GM10248 (cell line): ENCODE data around the gene AP1M2.
A peak's percentile ranks its signal among the peaks of the same experiment; 100 is the strongest.

Experiments used
- CTCF ChIA-PET: fragments of 300-600 bp; sonication (Branson Sonifier 250); formaldehyde crosslinking; extraction: SDS; loops from one replicate; lab custom pipeline; 2021; ENCODE audit warnings: antibody characterized with exemption; lab: Yijun Ruan, JAX
- POLR2A ChIA-PET: fragments of 350-650 bp; sonication (Branson Sonifier 250); formaldehyde crosslinking; extraction: SDS; loops from one replicate; lab custom pipeline; 2020; ENCODE audit warnings: antibody characterized with exemption; lab: Yijun Ruan, JAX
- DNase-seq: peaks from one replicate; pipeline ENCODE4 v3.0.0; 2012; ENCODE audit errors: extremely low spot score
- TF ChIP-seq, protein P1 (sequence below): IDR thresholded peaks from 2 replicates; pipeline ENCODE4 v1.5.1; 2012; ENCODE audit warnings: mild to moderate bottlenecking, low read depth; ENCODE audit errors: extremely low read depth, missing control alignments, control extremely low read depth

Gene AP1M2

GRCh38 chr19:10603084-10603872, 16.2 kb upstream of the AP1M2 start:
- CTCF ChIA-PET = interaction anchor here (0.8 to 5.3 kb wide), 8 partner anchors 18 to 120 kb away, joined by 3 to 26 read pairs (median 7); no protein-coding TSS in a partner anchor
- TF ChIP-seq, protein P1, sequence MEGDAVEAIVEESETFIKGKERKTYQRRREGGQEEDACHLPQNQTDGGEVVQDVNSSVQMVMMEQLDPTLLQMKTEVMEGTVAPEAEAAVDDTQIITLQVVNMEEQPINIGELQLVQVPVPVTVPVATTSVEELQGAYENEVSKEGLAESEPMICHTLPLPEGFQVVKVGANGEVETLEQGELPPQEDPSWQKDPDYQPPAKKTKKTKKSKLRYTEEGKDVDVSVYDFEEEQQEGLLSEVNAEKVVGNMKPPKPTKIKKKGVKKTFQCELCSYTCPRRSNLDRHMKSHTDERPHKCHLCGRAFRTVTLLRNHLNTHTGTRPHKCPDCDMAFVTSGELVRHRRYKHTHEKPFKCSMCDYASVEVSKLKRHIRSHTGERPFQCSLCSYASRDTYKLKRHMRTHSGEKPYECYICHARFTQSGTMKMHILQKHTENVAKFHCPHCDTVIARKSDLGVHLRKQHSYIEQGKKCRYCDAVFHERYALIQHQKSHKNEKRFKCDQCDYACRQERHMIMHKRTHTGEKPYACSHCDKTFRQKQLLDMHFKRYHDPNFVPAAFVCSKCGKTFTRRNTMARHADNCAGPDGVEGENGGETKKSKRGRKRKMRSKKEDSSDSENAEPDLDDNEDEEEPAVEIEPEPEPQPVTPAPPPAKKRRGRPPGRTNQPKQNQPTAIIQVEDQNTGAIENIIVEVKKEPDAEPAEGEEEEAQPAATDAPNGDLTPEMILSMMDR = no peak
- POLR2A ChIA-PET = interaction anchor here (0.5 to 0.6 kb wide), 2 partner anchors 16 to 925 kb away, joined by 3 read pairs; no protein-coding TSS in a partner anchor
- DNase-seq = peak; percentile 64

GRCh38 chr19:10602330-10603083, 15.4 kb upstream of the AP1M2 start:
- CTCF ChIA-PET = interaction anchor here (1.0 to 5.3 kb wide), 5 partner anchors 17 to 97 kb away, joined by 4 to 26 read pairs (median 5); no protein-coding TSS in a partner anchor
- TF ChIP-seq, protein P1 = no peak
- POLR2A ChIA-PET = interaction anchor here (0.5 to 1.2 kb wide), 3 partner anchors 11 to 42 kb away, joined by 3 read pairs; no protein-coding TSS in a partner anchor
- DNase-seq = peak; percentile 98

- TF ChIP-seq, protein P1 = no peak
- CTCF ChIA-PET = interaction anchor here (1.0 to 5.3 kb wide), 5 partner anchors 17 to 98 kb away, joined by 4 to 26 read pairs (median 5); no protein-coding TSS in a partner anchor
- POLR2A ChIA-PET = interaction anchor here (0.5 to 1.2 kb wide), 3 partner anchors 10 to 43 kb away, joined by 3 read pairs; no protein-coding TSS in a partner anchor
- no peak for DNase-seq
These were observed 14.9 kb upstream of the AP1M2 start for GRCh38 chr19:10601999-10602329.

DNA sequence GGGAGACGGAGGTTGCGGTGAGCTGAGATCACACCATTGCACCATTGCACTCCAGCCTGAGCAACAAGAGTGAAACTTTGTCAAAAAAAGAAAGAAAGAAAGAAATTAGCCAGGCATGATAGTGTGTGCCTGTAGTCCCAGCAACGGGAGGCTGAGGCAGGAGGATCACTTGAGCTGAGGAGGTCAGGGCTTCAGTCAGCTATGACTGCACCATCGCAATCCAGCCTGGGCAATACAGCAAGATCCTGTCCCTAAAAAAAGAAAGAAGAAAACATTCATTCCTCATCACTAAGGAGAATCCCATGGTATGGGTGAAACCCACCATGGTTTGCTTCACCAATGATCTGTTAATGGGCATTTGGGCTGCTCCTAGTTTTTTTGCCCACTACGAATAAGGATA, 13.0 kb upstream of the AP1M2 start:
- ChIA-PET POLR2A (no interaction called here), CTCF (interaction anchor here (1.2 to 2.7 kb wide), 4 partner anchors 10 to 117 kb away, joined by 3 to 17 read pairs (median 5); no protein-coding TSS in a partner anchor)
- no peak for DNase-seq
- TF ChIP-seq, protein P1 = no peak

DNA sequence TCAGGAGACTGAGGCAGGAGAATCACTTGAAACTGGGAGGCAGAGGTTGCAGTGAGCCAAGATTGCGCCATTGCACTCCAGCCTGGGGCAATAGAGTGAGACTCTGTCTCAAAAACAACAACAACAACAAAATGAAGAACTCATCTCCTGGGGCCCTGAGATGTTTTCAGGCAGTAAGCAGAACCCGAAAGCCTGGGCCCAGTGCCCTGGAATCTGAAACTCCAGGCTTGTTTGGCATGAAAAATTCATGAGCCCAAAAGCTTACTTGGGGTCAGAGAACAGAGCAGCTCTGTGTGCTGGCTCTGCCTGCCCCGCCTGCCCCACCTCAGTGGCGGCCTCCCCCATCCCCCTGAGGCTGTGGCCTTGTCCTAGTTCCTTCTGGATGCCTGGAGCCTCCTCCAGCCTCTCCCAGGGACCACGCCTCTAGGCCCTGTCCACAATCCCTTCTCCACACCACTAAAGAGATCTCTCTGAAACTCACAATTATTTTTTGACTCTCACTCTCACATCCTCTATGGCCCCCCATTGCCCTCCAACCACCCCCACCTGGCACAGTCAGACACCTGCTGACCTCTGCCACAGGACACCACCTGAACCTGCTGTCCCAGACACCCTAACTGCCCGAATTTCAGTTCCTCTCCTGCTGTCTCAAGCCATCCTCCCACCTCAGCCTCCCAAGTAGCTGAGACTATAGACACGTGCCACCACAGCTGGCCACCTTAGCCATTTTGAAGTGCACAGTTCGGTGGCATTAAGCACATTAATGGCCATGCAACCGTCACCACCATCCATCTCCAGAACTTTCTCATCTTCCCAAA, 6.9 kb upstream of the AP1M2 start:
- POLR2A ChIA-PET = no interaction called here
- CTCF ChIA-PET = interaction anchor here (0.9 to 10.0 kb wide), 8 partner anchors 11 to 106 kb away, joined by 3 to 106 read pairs (median 4); no protein-coding TSS in a partner anchor
- no peak for DNase-seq
- TF ChIP-seq, protein P1 = no peak

DNA sequence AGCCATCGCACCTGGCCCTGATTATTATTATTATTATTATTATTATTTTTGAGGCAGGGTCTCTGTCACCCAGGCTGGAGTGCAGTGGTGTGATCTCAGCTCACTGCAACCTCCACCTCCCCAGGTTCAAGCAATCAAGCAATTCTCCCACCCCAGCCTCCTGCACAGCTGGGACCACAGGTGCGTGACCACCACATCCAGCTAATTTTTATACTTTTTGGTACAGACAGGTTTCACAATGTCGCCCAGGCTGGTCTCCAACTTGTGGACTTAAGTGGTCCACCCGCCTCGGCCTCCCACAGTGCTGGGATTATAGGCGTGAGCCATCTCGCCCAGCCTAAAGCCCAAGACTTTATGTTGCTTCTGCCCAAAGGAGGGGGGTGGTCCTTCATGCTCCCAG, 6.0 kb upstream of the AP1M2 start:
- no peak for DNase-seq
- CTCF ChIA-PET = interaction anchor here (2.1 to 10.0 kb wide), 3 partner anchors 14 to 53 kb away, joined by 4 to 106 read pairs (median 71); no protein-coding TSS in a partner anchor
- TF ChIP-seq, protein P1 = no peak
- POLR2A ChIA-PET = no interaction called here
